GM19395 (cell line): ENCODE measurements around the gene DSCAM.
"Not testable (repeated sequence)": the region's sequence is repeated elsewhere in the genome, so short reads cannot be mapped to it uniquely, and the experiment has no call there.

Experiments used
- ATAC-seq: cut with Tn5 transposase; IDR thresholded peaks from one replicate; pipeline ENCODE4 v1.9.1; 2021; ENCODE audit warnings: mild to moderate bottlenecking, moderate library complexity; ENCODE audit not compliant: unreplicated experiment

DSCAM gene

GRCh38 chr21:40474513-40474912, 372.4 kb downstream of the DSCAM start:
- no peak for ATAC-seq

- ATAC-seq, result no peak
These were observed 374.9 kb downstream of the DSCAM start for GRCh38 chr21:40472013-40472412.

DNA sequence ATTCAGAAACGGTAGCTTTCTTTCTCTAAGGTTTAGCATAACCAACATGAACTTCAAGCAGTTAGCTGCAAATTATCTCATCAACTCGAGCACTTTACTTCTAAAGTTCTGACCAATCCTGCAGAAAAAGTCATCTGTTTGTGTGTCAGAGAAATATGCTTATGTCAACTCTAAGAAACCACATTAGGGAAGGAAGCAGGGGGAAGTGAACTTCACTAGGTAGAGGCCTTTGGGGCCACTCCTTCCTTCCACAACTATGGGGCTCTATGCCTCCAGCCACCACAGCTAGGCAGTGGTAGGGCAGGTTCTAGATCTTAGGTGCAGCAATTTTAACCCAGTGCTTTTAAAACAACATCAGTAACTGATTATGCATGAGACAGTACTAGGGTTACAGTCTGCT, 375.9 kb downstream of the DSCAM start:
- ATAC-seq, result no peak

- no peak for ATAC-seq
These were observed 380.0 kb downstream of the DSCAM start for GRCh38 chr21:40466893-40467483.

DNA sequence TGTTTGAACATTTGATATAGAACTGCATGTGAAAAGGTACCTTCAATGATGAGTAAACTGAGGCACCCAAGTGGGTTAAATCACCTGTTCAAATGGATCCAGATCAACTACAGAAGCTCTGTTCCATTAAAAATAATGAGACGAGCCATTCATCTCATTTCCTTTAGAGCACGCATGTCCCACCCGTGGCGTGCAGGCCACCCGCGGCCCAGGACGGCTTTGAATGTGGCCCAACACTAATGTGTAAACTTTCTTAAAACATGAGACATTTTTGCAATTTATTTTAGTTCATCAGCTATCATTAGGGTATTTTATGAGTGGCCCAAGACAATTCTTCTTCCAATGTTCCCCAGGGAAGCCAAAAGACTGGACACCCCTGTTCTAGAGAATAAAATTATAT, 381.6 kb downstream of the DSCAM start:
- ATAC-seq, result no peak

DNA sequence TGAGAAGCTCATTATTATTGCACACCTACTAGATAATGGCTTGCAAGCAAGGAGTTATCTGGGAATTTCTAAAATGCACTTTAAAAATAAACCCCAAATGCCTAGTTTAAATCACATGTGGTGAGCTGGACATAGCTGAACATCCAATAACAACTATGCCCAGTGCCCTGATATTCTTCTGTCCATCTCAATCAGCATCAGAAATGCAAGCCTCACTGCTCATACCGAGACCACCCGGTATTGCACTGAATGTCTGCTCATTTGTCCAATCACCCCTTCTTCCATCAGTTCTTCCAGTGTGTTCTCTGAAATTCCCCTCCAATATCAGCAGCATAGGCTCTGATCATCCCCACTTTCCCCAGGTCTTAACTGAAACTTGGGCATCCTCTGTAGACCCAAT, 383.8 kb downstream of the DSCAM start:
- ATAC-seq, result no peak

DNA sequence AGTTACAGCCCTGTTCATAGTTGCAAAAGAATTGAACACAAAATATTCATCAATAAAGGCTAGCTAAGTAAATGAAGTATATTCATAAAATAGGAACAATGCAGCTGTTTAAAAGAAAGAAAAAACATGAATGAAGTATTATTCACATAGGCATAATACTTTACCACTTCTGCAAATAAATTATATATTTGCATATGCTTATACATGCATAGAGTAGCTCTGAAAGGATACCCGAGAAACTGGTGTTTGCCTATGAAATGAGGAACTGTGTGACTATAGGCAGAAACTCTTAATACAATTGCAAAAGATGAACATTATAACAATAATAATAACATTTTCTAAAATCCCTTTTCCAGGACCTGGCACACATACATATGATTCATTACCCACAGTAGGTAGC, 385.9 kb downstream of the DSCAM start:
- ATAC-seq, result no peak

GRCh38 chr21:40457741-40458140, 389.2 kb downstream of the DSCAM start:
- ATAC-seq, result no peak

- no peak for ATAC-seq
These were observed 392.9 kb downstream of the DSCAM start for GRCh38 chr21:40454057-40454456.

DNA sequence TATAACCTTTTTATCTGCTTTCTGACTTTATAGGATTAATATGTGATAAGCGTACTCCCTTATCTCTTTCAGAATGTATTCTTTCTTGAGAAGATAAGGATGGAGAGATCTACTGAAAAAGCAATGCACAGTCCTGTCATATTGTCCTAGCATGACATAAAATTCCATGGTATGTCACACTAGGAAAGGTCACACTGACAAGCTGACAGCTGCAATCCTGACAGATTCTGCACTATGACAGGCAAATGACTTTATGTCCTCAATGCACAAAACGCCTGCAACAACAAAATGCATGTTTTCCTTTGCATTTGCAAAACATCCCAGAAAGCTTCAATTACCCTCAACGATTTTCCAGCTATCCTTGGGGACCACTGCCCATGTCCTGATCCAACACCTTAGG, 393.8 kb downstream of the DSCAM start:
- no peak for ATAC-seq

GRCh38 chr21:40452548-40452947, 394.4 kb downstream of the DSCAM start:
- no peak for ATAC-seq

DNA sequence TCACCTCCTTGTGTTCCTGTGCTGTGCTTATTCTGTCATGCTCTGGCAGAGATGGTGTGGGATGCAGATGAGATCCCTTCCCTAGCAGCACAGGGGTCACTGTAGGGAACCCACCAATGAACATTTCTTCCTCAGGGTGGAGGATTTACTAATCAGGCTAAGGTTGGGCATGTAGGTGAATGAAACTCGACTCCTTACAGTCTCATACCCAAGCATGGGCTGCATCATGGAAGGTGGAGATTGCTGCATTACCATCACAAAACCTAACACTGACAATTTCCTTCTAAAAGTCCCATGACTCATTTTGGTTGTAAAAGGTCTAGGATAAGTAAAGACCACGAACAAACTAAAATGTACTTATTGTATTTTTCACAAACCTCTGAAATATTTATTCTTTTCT, 399.9 kb downstream of the DSCAM start:
- no peak for ATAC-seq

DNA sequence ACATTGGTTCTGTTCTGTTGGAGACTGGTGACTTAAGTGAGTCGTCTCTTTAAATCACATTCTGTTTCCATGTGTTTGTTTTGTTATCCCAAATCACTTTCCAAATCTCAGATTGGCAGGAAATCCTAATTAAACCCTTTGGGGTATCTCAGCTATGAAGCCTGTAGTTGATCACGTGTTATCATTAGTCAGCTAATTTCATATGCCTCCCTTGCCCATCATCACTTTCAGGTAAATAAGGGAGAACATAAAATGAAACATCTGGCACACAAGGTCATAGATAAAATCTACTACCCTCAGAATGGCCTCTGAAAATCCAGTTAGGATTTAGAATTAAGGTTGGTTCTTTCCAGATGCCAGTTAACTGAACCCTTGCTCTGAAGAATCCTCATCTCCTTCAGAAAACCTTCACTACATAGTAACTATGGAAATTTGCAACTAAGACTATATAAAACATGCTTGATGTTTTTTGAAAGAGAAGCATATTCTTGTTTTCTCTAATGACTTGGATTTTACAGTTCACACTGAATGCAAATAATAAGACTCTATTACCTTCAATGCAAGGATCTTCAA, 401.5 kb downstream of the DSCAM start:
- ATAC-seq, result no peak

DNA sequence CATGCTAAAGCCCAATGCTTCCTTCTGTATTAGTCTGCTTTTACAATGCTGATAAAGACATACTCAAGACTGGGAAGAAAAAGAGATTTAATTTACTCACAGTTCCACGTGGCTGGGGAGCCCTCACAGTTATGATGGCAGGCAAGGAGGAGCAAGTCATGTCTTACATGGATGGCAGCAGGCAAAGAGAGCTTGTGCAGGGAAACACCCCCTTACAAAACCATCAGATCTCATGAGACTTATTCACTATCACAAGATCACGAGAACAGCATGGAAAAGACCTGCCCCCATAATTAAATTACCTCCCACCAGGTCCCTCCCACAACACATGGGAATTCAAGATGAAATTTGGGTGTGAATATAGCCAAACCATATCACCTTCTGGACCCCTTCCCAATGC, 407.4 kb downstream of the DSCAM start:
- ATAC-seq, result not testable (repeated sequence)

- ATAC-seq, result no peak
These were observed 408.3 kb downstream of the DSCAM start for GRCh38 chr21:40438616-40439015.

DNA sequence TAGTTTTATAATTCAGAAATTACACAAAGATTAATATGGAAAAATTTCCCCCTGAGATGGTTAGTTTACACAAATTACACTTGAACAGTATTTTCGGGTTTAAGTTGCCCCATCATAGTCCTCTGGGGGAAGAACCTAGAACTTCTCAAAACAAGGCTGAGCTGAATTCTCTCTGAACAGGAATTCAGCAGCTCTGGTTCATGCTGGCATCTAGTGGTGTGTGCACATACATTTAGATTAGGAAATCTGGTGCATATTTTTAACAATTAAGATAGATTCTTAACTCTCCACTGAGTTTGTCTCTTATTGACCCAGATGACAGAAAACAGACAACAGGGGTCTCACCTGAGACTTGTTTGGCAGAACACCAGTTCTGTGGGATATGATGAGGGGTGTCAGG, 410.7 kb downstream of the DSCAM start:
- ATAC-seq, result no peak

DNA sequence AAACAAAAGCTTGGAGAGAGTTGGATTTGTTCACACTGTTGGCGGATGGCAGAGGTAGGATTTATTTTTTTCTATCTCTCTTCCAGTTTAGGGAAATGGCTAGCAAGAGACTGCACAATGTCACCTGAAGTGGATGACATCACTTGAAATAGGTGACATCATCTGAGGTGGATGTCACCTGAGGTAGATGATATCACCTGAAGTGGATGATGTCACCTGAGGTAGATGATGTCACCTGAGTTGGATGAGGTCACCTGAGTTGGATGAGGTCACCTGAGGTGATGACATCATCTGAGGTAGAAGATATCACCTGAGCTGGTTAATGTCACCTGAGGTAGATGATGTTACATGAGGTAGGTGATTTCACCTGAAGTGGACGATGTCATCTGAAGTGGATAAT, 413.4 kb downstream of the DSCAM start:
- no peak for ATAC-seq

DNA sequence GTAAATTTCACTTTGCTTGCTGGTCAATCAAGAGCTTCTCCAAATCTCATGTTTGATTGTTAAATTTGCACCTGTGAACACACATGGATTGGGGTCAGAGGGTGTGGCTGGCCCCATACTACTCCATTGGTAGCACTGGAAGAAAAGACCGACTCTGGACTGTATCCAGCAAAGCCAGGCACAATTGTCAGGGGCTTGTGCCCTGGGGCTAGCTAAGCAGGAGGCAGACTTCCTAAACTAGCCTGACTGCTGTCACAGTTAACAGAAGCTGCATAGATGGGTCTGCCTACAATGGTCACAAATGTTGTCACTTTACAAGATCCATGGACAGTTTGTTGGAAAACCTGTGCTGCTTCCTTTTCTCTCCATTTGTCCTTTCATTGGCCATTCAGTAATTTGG, 421.0 kb downstream of the DSCAM start:
- no peak for ATAC-seq

GRCh38 chr21:40422896-40423635, 423.9 kb downstream of the DSCAM start:
- no peak for ATAC-seq

DNA sequence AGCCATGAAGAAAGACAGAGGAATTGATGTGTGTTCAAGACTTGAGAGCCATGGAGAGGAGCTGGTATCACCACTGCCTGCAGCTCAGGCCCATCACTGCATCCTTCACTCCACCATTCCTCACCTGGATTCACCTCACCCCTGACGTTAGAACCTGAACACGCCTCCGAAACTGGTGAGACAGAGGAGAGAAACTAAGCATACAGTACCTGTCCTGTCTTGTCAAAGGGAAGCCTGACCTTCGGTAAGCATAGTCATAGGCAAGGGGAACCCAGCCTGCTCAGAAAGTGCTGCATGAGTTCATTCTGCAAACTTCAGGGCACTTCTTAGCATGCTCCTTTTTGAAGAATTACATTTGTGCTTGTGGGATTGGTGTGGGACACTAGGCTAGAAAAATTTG, 425.8 kb downstream of the DSCAM start:
- ATAC-seq, result no peak

- ATAC-seq, result no peak
These were observed 430.4 kb downstream of the DSCAM start for GRCh38 chr21:40416572-40416971.

- no peak for ATAC-seq
These were observed 438.4 kb downstream of the DSCAM start for GRCh38 chr21:40408561-40408960.

GRCh38 chr21:40404396-40404800, 442.6 kb downstream of the DSCAM start:
- no peak for ATAC-seq
